NCI-H446 treated with DMSO at 0.1 percent for 48 hours (cell line): Measurements from ENCODE around the gene CYP26B1.

Source experiments
- DNase-seq: peaks from one replicate; lab custom pipeline; 2025; lab: John Stamatoyannopoulos, UW

Gene CYP26B1

DNA sequence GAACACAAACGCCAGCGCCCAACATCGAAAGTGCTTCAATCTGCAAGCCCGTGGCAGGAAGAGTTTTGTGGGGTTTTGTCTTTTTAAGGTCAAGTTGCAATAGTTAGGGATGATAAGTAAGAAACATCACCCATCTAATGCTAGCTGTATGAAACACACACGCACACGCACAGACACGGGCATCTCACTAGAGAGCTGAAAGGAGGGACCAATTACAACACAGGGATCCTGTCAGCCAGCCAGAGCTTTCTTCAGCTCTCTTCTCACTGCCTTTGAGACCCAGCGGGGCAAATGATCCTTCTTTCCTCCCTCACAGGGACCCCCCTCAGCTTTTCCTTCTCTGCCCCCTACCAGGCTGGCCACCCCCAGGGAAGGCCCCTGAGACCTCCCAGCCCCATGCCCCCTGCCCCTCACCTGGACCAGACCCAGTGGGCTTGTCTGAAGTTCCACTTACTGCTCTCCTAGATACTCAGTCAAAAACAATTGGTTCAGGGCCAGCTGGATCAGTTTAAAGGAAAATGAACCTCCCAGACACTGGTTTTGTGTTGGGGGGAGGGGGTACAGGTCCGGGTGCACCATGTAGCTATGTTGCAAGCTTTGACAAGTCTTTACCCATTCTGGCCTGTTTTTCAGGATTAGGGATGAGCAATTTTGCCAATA, 17.9 kb downstream of the CYP26B1 start:
- peak; percentile 26 for DNase-seq

DNA sequence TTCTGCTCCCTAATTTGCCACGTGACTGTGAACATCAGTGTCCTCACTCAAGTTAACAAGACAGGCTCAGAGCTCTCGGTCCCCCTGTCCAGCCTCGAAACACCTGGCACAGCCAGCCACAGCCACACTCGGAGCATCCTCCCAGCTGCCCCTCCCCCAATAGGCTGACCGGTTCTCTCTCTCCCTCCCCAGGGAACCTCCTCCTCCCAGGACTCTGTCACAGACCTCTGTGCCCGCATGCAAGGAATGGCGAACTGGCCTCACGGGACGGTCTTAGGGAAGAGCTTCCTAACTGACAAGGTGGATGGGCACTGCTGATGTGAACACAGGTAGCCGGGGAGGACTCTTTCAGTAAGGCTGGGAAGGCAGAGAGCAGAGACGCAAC, 18.8 kb downstream of the CYP26B1 start:
- DNase-seq, result no peak

DNA sequence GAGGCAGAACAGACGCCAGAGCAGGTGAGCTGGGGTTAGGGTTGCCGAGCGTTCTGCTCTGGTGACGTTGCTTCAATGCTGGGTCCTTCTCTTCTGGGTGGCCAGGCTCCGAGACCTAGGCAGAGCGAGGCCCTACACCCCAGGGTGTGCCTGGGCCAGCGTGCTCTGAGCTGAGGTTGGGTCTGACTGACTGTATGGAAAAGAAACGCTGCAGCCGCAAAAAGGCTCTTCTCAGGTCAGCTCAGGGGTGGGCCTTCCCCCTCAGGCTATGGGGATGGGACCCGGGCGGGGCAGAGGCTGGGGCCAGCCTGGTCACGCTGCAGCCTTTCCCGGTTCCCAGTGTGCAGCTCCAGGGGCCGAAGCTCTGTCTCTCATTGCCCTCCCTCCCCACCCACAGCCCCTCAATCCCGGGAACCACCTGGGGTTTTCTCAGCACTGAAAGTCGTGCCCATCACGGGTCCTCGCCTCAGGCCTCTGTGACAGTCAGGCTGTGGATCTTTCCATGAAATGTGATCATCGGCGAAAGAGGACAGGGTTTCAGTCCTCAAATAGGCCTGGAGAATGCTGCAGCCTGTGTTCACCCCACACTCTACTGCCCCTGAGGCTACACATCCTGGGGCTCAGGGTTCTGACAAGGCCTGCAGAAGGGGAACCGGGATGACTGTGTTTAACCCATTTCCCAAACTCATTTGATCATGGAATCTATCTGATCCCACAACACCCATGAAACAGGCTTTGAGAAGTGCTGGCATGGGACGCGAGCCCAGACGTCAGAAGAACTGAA, 19.4 kb downstream of the CYP26B1 start:
- no peak for DNase-seq

DNA sequence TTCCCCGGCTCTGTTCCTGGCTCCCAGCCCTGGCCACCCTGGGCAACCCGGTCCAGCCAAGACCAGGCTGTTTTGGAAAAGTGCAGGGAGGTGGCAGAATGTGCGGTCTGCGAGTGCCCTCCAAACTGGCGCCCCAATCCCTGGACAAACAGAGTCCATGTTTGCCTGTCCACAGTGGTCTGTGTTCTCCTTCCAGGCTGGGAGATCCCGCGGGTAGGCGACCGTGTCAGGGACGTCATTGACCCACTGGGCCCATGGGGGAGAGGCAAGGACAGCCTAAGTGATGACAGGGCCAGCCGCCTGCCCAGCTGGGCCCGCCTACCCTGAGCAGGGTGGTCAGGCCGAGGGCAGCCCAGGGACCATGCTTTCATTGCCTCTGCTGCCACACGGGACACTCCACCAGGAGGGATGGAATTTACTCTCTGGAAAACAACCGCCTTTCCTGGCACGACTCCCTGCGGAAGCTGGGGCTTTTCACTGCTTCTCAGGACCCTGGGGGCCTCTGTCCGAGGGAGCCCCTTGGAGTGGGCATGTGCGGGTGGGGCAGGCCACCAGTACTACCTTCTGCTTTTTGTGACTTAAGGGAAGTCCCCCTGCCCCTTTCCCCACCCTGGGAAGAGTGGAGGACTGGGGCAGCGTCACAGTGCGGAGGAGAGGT, 20.1 kb downstream of the CYP26B1 start:
- DNase-seq, result no peak

DNA sequence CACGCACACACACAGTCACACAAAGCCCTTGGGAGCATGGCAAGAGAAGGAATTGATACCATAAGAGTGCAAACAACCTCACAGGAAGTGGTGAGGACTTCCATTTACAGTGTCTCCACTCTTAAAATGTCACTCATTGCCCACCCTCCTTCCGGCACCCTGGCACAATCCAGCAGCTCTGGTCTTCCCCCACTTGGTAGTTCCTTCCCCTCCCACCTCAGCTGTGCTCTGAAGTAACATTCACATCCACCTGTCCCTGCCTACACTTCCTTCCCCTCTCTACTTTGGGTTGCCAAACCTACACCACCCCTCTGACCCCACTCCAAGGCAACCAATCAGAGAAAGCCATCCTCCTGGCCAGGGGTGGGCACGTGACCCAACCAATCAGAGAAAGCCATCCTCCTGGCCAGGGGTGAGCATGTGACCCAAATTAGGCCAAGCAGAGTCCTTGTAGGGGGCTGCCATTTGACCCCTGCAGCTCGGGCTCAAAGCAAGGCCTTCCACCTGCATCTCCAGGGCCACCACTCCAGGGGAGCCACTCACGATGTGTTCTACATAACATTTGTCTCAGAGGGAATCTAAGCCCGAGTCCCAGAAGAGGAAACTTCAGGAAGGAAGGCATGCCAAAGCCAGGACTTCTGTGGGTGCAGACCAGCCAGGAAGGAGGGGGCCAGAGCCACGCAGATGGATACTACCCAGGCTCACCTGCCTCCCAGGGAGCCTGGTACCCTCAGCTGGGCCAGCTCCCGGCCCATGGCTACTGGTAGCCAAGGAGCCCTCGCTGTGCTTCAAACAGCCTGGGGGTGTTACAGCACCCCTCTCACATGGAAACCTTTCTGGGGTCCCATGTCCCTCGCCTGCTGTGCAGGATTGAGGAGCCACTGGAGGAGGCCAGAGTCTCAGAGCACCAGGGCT, 21.2 kb downstream of the CYP26B1 start:
- DNase-seq, result no peak

DNA sequence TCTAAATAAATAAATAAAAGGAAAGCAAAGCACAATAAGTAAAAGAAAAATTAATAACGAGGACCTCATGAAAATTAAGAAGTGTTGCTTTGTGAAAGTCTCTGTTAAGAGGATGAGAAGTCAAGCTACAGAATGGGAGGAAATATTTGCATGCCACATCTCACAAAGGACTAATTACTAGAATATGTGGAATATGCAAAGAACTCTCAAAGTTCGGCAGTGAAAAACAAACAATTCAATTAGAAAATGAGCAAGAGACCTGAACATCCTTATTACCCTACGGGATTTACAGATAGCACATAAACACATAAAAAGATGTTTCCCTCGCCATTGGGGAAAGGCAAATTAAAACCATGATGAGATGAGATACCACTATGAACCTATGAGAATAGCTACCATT, 23.3 kb downstream of the CYP26B1 start:
- no peak for DNase-seq

DNA sequence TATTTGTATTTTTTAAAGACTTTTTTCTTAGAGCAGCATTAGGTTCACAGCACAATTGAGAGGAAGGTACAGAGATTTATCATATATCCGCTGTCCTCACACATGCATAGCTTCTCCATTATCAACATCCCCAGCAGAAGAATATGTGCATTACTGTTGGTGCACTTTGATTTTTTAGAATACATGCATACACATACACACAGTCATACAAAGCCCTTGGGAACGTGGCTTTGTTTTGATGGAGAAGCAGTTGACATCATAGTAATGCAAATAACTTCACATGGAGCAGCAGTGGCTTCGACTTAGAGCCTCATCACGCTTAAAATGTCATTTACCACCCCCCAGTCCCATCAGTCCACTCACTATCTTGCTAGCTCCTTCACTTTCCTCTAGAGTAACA, 26.5 kb downstream of the CYP26B1 start:
- no peak for DNase-seq

DNA sequence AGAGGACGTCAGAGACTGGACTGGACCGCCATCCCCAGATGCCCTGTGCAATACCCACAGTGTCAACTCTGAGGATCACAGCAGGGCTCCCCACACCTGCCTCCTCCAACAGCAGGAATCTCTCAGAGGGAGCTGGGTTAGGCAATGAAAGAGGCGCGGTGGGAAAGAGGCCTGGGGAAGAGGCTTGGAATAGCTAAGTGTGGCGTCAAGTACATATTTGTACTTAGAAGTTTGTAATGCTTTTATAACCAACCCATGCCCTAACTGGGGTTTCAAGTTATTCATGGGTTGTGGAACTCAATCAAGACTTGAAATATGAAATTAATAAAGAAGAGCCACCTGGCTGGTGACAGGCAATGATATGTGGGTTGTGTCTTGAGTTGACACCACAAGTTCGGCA, 28.7 kb downstream of the CYP26B1 start:
- no peak for DNase-seq

DNA sequence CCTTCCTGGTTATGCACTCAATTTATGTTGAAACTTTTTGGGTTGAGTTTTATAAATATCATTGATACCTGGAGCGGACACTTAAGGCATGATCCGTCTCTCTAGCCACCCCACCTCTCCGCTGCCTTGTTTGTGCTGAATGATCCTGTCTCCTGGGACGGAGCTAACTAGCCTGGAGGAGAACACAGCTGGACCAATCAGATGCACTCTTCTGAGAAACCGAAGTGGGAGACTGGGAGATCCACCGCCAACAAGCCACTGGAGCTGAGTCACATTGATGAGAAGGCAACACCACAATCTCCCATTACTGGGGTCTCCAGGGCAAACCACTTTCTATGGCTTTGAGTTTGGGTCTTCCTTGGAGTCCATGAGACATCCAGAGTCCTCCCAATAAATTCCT, 29.3 kb downstream of the CYP26B1 start:
- DNase-seq, result no peak

DNA sequence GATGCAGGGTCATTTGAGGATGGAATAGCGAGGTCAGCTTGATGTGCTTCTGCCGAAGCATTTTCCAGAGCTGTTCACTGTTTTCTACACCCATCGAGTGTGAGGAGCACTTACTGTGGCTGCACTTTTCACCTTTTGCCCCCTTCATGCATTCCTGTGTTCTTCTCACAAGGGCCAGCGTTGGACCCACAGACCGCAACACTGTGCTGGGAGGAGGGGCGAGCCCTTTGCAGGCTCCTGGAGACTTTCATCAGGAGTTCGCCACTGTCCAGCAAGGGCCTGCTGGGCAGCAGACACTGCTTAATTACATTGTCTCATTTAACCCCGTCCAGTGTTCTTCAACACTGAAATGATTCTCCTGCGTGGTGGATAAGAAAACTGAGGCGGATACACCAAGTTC, 29.9 kb downstream of the CYP26B1 start:
- DNase-seq, result no peak

DNA sequence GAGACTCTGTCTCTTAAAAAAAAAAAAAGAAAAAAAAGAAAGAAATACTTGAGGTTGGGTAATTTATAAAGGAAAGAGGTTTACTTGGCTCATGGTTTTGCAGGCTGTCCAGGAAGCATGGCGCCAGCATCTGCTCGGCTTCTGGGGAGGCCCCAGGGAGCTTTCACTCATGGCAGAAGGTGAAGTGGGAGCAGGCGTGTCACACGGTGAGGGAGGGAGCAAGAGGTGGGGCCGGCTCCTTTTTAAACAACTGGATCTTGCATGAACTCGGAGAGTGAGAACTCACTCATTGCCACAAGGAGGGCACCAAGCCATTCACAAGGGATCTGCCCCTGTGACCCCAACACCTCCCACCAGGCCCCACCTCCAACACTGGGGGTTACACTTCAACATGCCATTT, 30.6 kb downstream of the CYP26B1 start:
- DNase-seq, result no peak

DNA sequence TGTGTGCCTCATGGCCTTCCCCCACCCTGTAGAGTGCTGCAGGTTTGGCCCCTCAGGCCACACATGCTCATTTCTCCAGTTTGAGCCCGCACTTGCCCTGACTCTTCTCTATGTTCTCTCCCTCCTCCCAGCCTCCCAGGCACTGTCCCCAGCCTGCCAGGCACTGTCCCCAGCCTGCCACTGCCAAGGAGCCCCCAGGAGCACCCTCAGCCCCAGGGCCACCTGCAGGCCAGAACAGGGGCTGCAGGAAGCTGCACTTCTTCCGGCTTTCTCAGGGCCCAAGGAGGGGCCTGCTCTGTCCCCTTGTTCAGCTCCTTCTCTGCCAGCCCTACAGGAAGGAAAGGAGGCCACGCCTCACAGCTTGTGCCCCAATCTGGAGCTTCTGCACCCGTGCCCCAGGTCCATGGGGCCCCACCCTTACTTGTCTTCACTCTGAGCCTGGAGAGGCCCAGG, 31.6 kb downstream of the CYP26B1 start:
- DNase-seq, result no peak

DNA sequence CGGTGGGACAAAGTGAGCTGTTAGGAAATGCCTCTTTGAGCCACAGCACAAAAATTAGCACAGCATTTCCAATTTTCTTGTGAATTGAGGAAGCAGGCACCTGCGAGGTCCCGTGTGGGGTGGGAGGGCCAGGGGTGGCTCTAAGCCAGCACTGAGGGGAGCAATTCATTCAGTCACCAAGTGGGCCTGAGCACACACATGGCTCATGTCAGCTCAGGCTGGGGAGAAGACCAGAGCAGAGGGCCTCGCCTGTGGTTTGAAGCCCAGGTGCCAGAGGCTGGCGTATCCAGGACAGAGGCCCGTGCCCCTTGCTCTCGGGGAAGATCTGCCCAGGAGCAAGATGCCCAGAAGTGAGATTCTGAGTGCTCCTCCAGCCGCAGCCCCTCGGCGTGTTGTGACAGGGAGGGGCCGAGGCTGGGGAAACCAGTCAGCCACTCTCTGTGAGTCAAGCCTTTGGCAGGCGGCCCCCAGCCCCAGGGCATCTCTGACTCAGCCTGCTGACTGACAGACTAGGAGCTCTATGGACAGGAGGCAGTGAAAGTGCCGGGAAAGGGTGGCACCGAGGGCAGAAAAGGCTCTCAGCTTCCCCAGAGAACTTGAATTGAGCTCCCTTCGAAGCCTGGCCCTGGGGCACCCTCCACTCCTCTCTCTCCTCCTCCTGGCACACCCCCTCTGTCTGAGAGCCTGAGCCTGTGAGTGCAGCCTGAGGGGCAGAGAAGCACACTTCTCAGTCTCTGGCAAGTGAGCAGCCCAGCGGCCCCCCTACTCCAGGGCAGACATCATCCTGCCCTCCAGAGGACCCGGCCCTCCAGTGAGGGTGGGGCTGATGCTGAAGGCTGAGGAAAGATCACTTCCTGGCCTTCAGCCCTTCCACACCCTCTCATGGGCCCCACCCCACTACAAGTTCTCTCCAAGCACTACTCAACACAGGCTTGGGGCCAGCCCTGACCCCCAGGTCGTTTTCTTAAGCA, 32.3 kb downstream of the CYP26B1 start:
- peak; percentile 77 for DNase-seq

DNA sequence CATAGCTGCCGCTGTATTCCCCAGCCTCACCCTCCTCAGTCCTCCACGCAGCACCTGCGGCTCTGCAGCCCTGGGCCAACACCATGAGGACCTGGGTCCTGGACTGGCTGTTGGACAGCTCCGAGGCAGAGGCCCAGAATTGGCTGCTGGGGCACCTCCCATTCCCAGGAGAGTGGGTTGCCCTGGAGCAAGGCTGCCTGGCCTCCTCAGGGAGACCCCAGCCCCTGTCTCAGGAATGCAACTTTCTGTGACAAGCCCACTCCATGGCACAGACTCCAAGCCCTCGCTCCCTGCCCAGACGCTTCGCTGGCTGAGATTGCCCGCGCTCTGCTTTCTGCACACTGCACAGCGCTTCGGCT, 33.0 kb downstream of the CYP26B1 start:
- no peak for DNase-seq

DNA sequence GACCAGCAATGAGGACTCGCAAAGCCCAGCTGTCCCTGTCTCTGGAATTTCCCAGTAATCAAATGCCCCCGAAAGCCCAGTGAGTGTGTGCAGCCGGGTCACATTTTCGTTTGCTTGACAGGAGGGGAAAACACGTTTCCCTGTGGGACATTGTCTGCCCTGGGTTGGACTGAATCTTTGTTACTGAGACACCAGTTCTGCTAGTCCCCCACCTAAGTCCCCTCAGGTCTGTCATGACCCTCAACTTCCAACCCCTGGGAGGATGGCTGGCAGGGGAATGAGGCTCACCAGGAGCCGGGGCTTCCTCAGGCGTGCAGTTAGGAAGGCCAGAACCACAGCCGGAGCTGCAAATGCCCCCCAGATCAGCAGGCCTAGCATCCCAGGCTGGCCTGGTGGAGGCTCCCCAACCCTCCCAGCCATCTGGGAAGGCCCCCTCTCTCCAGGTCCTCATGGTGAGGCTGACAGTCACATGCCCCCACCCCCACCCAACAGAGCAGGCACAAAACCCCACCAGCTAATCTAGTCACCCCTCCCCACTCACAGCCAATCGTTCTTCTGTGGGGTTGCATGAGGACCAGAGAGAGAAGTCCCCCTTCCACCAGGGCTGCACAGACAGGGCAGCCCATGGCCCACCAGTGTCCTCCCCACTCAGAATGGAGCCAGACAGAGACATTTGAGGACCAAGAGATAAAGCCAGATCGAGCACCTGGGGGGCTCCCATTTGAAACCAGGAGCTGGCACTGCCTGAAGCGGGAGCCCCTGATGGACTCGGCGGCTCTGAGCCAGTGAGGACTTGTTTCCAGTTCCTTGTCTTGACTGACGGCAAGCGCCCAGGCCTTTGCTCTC, 33.6 kb downstream of the CYP26B1 start:
- DNase-seq, result no peak

DNA sequence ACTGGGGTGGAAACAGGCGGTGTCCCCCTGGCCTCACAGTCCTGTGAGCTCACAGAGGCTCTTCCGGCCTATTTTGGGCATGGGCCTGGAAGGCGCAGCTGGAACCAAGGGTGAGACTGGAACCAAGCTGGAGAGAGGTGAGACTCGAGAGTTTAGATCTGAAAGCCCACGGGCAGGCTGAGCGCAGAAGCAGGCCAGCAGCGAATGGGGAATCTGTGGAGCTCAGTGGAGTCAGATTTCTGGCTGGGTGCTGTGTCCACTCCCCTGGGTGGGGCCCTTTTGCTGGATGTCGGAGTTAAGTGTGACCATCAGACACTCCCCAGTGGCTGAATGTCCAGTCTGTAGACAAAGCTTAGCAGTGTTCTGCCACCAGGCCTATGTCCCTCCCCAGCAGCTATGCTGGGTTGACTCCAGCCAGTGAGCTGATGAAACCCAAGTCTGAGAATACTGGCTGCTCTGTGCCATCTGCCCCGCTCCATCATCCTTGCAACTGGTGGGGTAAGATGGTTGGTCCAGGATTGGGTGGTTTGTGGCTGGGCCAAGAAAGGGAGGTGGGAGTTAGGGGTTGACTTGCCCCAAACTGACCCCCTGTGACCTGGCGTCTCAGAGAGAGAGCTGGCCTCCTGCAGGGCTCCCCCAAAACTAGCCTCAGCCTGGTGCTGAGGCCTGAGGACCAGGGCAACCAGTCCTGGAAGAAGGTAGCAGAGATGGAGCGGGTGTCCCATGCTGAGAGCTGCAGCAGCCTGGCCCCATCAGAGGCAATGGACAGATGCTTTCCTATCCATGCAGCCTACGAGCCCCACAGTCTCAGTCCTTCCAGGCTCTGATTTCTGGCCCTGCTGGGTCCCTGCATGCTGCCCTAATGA, 34.4 kb downstream of the CYP26B1 start:
- DNase-seq, result no peak

DNA sequence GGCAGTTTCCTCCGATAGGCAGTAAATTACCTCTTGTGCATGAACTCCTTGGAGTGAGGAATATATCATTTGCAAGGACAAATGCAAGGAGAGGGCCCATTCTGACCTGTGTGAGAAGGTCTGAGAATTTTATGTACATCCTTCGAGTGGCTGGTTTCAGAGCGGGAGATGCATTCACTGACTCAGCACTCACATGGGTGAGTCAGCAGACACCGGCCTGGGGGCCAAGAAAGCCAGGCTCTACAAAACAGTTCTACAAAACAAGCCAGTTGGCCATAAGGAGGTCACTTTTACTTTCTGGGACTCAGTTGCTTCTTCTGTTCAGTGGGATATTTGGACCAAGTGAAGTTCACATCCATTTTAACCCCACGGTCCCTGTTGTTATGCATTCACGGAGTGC, 35.3 kb downstream of the CYP26B1 start:
- DNase-seq, result no peak

DNA sequence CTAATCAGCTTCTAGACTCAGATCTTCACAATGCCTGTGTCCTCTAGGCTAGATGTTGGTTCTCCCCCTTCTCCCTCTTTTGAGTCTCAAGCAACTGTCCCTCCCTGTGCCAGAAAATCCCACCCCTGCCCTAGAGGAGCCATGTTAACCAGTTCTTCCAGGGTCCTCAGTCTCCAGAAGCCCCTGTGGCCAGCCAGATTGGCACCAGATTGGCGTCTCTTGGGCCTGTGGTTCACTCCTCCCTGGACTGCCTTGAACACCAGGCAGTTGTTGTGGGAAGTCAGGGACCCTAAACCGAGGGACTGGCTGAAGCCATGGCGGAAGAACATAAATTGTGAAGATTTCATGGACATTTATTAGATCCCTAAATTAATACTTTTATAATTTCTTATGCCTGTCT, 36.6 kb downstream of the CYP26B1 start:
- DNase-seq, result no peak

DNA sequence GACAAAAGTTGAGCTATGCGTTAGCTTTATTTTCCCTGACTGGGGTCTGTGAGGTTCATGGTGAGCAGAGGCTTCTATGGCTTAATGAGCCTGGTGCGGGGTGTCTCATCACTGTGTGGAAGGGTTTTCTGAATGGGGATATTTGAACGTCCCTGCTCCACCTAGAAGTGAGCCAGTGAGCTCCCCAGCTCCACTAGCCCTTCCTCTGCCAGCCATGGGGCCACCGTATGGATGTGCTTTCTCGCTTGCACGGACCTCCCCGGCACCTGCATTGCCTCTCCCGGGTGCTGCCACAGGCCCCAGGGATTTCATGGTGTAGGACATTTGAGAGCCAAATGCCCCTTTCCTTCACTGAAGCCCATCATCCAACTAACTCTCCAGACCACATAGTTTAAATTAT, 37.8 kb downstream of the CYP26B1 start:
- no peak for DNase-seq
